H9 (cell line): ENCODE data around the gene LNX2. TPM values are rescaled to one million over a fixed set of nuclear protein-coding genes. Genes with fewer than 3 reads are reported as not detected.

Source experiments
- DNase-seq: peaks from one replicate; pipeline ENCODE4 v3.0.0-alpha.2; 2017
- H2AFZ ChIP-seq: one replicate; pipeline ENCODE4 v1.6.1; 2013; ENCODE audit warnings: mild to moderate bottlenecking, low read length, control low read depth, moderate library complexity
- H2AK5ac ChIP-seq: 2 replicates; pipeline ENCODE4 v1.6.1; 2013; ENCODE audit warnings: low read length, control low read depth, mixed read lengths; ENCODE audit not compliant: insufficient read length
- H2BK120ac ChIP-seq: one replicate; pipeline ENCODE4 v1.6.1; 2013; ENCODE audit warnings: low read depth, mild to moderate bottlenecking, low read length, control low read depth, inconsistent platforms; ENCODE audit not compliant: poor library complexity, severe bottlenecking
- H2BK12ac ChIP-seq: 2 replicates; pipeline ENCODE4 v1.6.1; 2013; ENCODE audit warnings: low read length, control low read depth, mixed read lengths, low read depth; ENCODE audit not compliant: insufficient read length
- H2BK15ac ChIP-seq: 2 replicates; pipeline ENCODE4 v1.6.1; 2013; ENCODE audit warnings: low read depth, low read length, control low read depth
- H2BK20ac ChIP-seq: one replicate; pipeline ENCODE4 v1.6.1; 2013; ENCODE audit warnings: low read depth, mild to moderate bottlenecking, low read length, control low read depth, inconsistent platforms; ENCODE audit not compliant: poor library complexity, severe bottlenecking
- H2BK5ac ChIP-seq: 2 replicates; pipeline ENCODE4 v1.6.1; 2013; ENCODE audit warnings: low read length, control low read depth, mixed read lengths; ENCODE audit not compliant: insufficient read length
- H3K14ac ChIP-seq: 2 replicates; pipeline ENCODE4 v1.6.1; 2013; ENCODE audit warnings: low read length, control low read depth; ENCODE audit not compliant: insufficient read depth
- H3K18ac ChIP-seq: 2 replicates; pipeline ENCODE4 v1.6.1; 2013; ENCODE audit warnings: low read depth, mild to moderate bottlenecking, mixed read lengths, low read length, control low read depth; ENCODE audit not compliant: insufficient read length
- H3K23ac ChIP-seq: 2 replicates; pipeline ENCODE4 v1.6.1; 2013; ENCODE audit warnings: low read length, control low read depth, mixed read lengths, low read depth; ENCODE audit not compliant: insufficient read length
- H3K23me2 ChIP-seq: 2 replicates; pipeline ENCODE4 v1.6.1; 2013; ENCODE audit warnings: low read depth, mild to moderate bottlenecking, mixed read lengths, low read length, control low read depth; ENCODE audit not compliant: insufficient read length, poor library complexity, severe bottlenecking
- H3K27ac ChIP-seq: 2 replicates; pipeline ENCODE4 v1.5.1; 2013; ENCODE audit warnings: low read length, control low read depth, mixed read lengths, low read depth; ENCODE audit not compliant: insufficient read length
- H3K27me3 ChIP-seq: 2 replicates; pipeline ENCODE4 v1.6.1; 2013; ENCODE audit warnings: low read length, control low read depth, inconsistent platforms; ENCODE audit not compliant: insufficient read depth
- H3K4ac ChIP-seq: 2 replicates; pipeline ENCODE4 v1.6.1; 2013; ENCODE audit warnings: low read depth, mild to moderate bottlenecking, control low read depth, inconsistent platforms, low read length, moderate library complexity
- H3K4me1 ChIP-seq: 2 replicates; pipeline ENCODE4 v1.6.1; 2013; ENCODE audit warnings: low read length, control low read depth, inconsistent platforms; ENCODE audit not compliant: insufficient read depth
- H3K4me2 ChIP-seq: 2 replicates; pipeline ENCODE4 v1.6.1; 2013; ENCODE audit warnings: low read length, control low read depth, mixed read lengths; ENCODE audit not compliant: insufficient read length, insufficient read depth
- H3K56ac ChIP-seq: 2 replicates; pipeline ENCODE4 v1.6.1; 2013; ENCODE audit warnings: low read depth, mild to moderate bottlenecking, mixed read lengths, low read length, control low read depth; ENCODE audit not compliant: insufficient read length
- H3K79me1 ChIP-seq: 2 replicates; pipeline ENCODE4 v1.6.1; 2013; ENCODE audit warnings: low read depth, mild to moderate bottlenecking, moderate library complexity, low read length, control low read depth, inconsistent platforms; ENCODE audit not compliant: insufficient read depth, poor library complexity, severe bottlenecking
- H3K79me2 ChIP-seq: 2 replicates; pipeline ENCODE4 v1.6.1; 2013; ENCODE audit warnings: low read length, control low read depth, inconsistent platforms; ENCODE audit not compliant: insufficient read depth
- H3K9ac ChIP-seq: 2 replicates; pipeline ENCODE4 v1.6.1; 2013; ENCODE audit warnings: low read length, control low read depth, mixed read lengths; ENCODE audit not compliant: insufficient read length; ENCODE audit errors: extremely low read depth
- H3K9me3 ChIP-seq: one replicate; pipeline ENCODE4 v1.6.1; 2013; ENCODE audit warnings: low read depth, low read length, inconsistent platforms; ENCODE audit not compliant: control insufficient read depth
- H3T11ph ChIP-seq: one replicate; pipeline ENCODE4 v1.6.1; 2013; ENCODE audit warnings: mild to moderate bottlenecking, low read length, control low read depth, inconsistent platforms
- H4K20me1 ChIP-seq: one replicate; pipeline ENCODE4 v1.6.1; 2013; ENCODE audit not compliant: control insufficient read depth, insufficient read length, insufficient read depth
- H4K5ac ChIP-seq: 2 replicates; pipeline ENCODE4 v1.6.1; 2013; ENCODE audit warnings: low read depth, mild to moderate bottlenecking, mixed read lengths, low read length, control low read depth; ENCODE audit not compliant: insufficient read length
- H4K8ac ChIP-seq: replicated peaks from 2 replicates; pipeline ENCODE4 v1.6.1; 2013; ENCODE audit warnings: low read length, control low read depth, mixed read lengths, low read depth; ENCODE audit not compliant: insufficient read length
- H4K91ac ChIP-seq: 2 replicates; pipeline ENCODE4 v1.6.1; 2013; ENCODE audit warnings: low read depth, mild to moderate bottlenecking, moderate library complexity, mixed read lengths, low read length, control low read depth; ENCODE audit not compliant: insufficient read length
- H3K27ac Mint-ChIP-seq, 3 experiments: 2 replicates in 2 of 3; 3 replicates in 1 of 3; pipeline ENCODE4 v1.8.0; 2020 to 2021; ENCODE audit warnings: mixed read lengths in 3 of 3, mild to moderate bottlenecking in 1 of 3, moderate library complexity in 1 of 3
- H3K27me3 Mint-ChIP-seq: 2 replicates; pipeline ENCODE4 v1.8.0; 2021; ENCODE audit warnings: low read depth, mild to moderate bottlenecking, moderate library complexity, mixed read lengths
- H3K36me3 Mint-ChIP-seq, 3 experiments: 2 replicates in 2 of 3; 3 replicates in 1 of 3; pipeline ENCODE4 v1.8.0; 2020 to 2021; ENCODE audit warnings: low read depth in 3 of 3, mixed read lengths in 3 of 3; ENCODE audit not compliant: insufficient read depth in 1 of 3
- H3K4me1 Mint-ChIP-seq, 2 experiments: 2 replicates each; pipeline ENCODE4 v1.8.0; 2020; ENCODE audit warnings: mixed read lengths in 2 of 2
- H3K4me3 Mint-ChIP-seq, 2 experiments: 2 replicates in 1 of 2; 3 replicates in 1 of 2; pipeline ENCODE4 v1.8.0; 2020 to 2021; ENCODE audit warnings: mild to moderate bottlenecking in 2 of 2, mixed read lengths in 2 of 2, moderate library complexity in 1 of 2
- H3K9me3 Mint-ChIP-seq, 2 experiments: 2 replicates in 1 of 2; 3 replicates in 1 of 2; pipeline ENCODE4 v1.8.0; 2020; ENCODE audit warnings: mild to moderate bottlenecking in 2 of 2, mixed read lengths in 2 of 2, moderate library complexity in 1 of 2
- CTCF ChIP-seq: fragments of 200-600 bp; sonication (generic); conservative IDR thresholded peaks from 3 replicates; pipeline ENCODE4 v1.8.0; 2021; ENCODE audit warnings: antibody characterized with exemption, mild to moderate bottlenecking
- WGBS: extraction: QIAGEN DNeasy Blood & Tissue Kit; methylation state at CpG from one replicate; pipeline ENCODE4 v1.1.7; 2013; ENCODE audit warnings: missing lambda C conversion rate, low lambda C conversion rate, mixed read lengths; ENCODE audit not compliant: insufficient read length; ENCODE audit errors: extremely low coverage; 5-methylcytosine and 5-hydroxymethylcytosine counted together
- total RNA-seq: library from RNA; stranded (reverse); gene quantifications from 2 replicates; pipeline ENCODE4 v1.2.1, GENCODE V29; 2021

LNX2 gene
- total RNA-seq, 1 experiment from 2014 or later: 12.4 TPM

- WGBS: no CpG with 5 or more reads among the region's 3 CpGs
- no peak overlapping the region for H3K18ac ChIP-seq
- no peak overlapping the region for H2AK5ac ChIP-seq
- H2BK5ac ChIP-seq: no peak overlapping the region
- H3T11ph ChIP-seq: no peak overlapping the region
- no peak overlapping the region for H3K14ac ChIP-seq
- no peak overlapping the region for H3K9ac ChIP-seq
- DNase-seq: no peak
- no peaks in the 10 kb centered on the region for H3K23me2 ChIP-seq
- no peak overlapping the region for H3K4ac ChIP-seq
- no peak overlapping the region for H2AFZ ChIP-seq
- H4K8ac ChIP-seq: no peak overlapping the region
- Mint-ChIP-seq H3K4me1 (peaks cover 3% of the 10 kb centered on the region in 2 experiments; a peak in 1 of 4 replicates), H3K9me3 (peaks cover 0 to 5% of the 10 kb centered on the region in 2 experiments; a peak in 3 of 5 replicates), H3K4me3 (no peak overlapping the region), H3K27ac (no peak overlapping the region), H3K27me3 (peaks cover 12% of the 10 kb centered on the region), H3K36me3 (no peaks in the 10 kb centered on the region)
- no peak overlapping the region for H4K5ac ChIP-seq
- no peaks in the 10 kb centered on the region for H3K79me2 ChIP-seq
- H2BK20ac ChIP-seq: no peak overlapping the region
- no peak overlapping the region for H3K23ac ChIP-seq
- no peak for TF ChIP-seq CTCF
- no peak overlapping the region for H2BK12ac ChIP-seq
- H4K91ac ChIP-seq: no peak overlapping the region
- no peak overlapping the region for H2BK15ac ChIP-seq
- H3K56ac ChIP-seq: no peak overlapping the region
- no peak overlapping the region for H3K4me2 ChIP-seq
- no peak overlapping the region for H3K27ac ChIP-seq
- no peaks in the 10 kb centered on the region for H3K27me3 ChIP-seq
- H2BK120ac ChIP-seq: no peak overlapping the region
- no peaks in the 10 kb centered on the region for H3K4me1 ChIP-seq
- no peaks in the 10 kb centered on the region for H3K9me3 ChIP-seq
- H3K79me1 ChIP-seq: no peaks in the 10 kb centered on the region
- H4K20me1 ChIP-seq: no peaks in the 10 kb centered on the region
Measured at GRCh38 chr13:27526516-27526915, 93.8 kb downstream of the LNX2 start.
